Parathyroid adenoma (tissue), 2 donors: ENCODE data around the gene TDRD10.

ENCODE experiments used
- H2AFZ ChIP-seq: fragments of 300-600 bp; sonication (generic); one replicate; pipeline ENCODE4 v1.7.0; 2017; ENCODE audit warnings: antibody characterized with exemption, mild to moderate bottlenecking
- H3K27ac ChIP-seq: fragments of 300-600 bp; sonication (generic); one replicate; pipeline ENCODE4 v1.7.0; 2017
- H3K27me3 ChIP-seq: fragments of 300-600 bp; sonication (generic); one replicate; pipeline ENCODE4 v1.7.0; 2017; ENCODE audit warnings: low read length; ENCODE audit not compliant: control insufficient read depth, insufficient read depth
- H3K36me3 ChIP-seq: fragments of 300-600 bp; sonication (generic); one replicate; pipeline ENCODE4 v1.7.0; 2017; ENCODE audit warnings: low read length; ENCODE audit not compliant: control insufficient read depth, insufficient read depth
- H3K4me1 ChIP-seq: fragments of 300-600 bp; sonication (generic); one replicate; pipeline ENCODE4 v1.7.0; 2017; ENCODE audit warnings: control low read depth
- H3K4me2 ChIP-seq: fragments of 300-600 bp; sonication (generic); one replicate; pipeline ENCODE4 v1.7.0; 2017; ENCODE audit warnings: low read length
- H3K4me3 ChIP-seq: fragments of 300-600 bp; sonication (generic); one replicate; pipeline ENCODE4 v1.7.0; 2017; ENCODE audit warnings: low read depth, low read length
- H3K79me2 ChIP-seq: fragments of 300-600 bp; sonication (generic); one replicate; pipeline ENCODE4 v1.7.0; 2017; ENCODE audit warnings: control low read depth
- H3K9ac ChIP-seq: fragments of 300-600 bp; sonication (generic); one replicate; pipeline ENCODE4 v1.7.0; 2017; ENCODE audit warnings: mild to moderate bottlenecking
- H3K9me3 ChIP-seq: fragments of 300-600 bp; sonication (generic); one replicate; pipeline ENCODE4 v1.7.0; 2017; ENCODE audit warnings: low read length; ENCODE audit not compliant: control insufficient read depth
- TF ChIP-seq, protein P1 (sequence below): fragments of 300-600 bp; sonication (generic); IDR thresholded peaks from one replicate; pipeline ENCODE4 v1.7.0; 2017; ENCODE audit warnings: antibody characterized with exemption, mild to moderate bottlenecking
- donor health status: primary hyperparathyroidism.

TDRD10 gene

DNA sequence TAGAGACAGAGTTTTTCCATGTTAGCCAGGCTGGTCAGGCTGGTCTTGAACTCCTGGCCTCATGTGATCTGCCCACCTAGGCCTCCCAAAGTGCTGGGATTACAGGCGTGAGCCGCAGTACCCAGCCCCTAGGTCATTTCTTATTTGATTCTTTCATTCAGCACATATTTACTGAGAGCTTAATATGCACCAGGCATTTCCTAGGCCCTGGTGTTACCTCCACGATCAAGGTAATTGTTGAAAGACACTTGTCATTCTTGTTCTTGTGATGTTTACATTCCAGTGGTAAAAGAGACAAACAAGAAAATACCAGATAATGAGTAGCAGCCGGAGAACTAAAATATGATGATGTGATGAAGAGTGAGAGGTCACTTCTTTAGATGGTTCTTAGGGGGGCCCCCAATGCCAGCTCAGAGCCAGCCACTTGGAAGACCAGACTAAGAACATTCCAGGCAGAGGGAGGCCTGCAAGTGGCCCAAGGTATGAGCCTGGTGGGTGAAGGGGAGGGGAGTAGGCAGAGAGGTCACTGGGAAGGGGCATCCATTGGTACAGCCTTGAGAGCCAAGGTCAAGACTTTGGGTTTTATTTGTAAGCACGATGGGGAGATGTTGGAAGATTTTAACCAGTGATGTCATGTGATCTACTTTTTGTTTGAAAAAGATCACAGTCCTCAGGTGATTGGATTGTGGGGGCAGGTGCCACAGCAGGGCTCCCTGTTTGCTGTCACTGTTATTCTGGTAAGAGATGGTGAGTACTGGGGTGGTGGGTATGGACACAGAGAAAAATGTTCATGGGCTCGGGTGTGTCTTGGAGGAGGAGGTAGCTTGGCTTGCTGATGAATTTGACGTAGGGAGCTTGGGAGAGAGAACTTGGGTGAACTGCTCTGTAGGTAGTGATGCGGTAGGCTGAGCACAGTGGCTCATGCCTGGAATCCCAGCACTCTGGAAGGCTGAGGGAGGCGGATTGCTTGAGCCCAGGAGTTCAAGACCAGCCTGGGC is 37.8 kb downstream of the TDRD10 start:
- no peaks in the 10 kb centered on the region for H3K27me3 ChIP-seq
- H3K9me3 ChIP-seq, result no peaks in the 10 kb centered on the region
- no peak overlapping the region for H3K4me3 ChIP-seq
- TF ChIP-seq, protein P1, sequence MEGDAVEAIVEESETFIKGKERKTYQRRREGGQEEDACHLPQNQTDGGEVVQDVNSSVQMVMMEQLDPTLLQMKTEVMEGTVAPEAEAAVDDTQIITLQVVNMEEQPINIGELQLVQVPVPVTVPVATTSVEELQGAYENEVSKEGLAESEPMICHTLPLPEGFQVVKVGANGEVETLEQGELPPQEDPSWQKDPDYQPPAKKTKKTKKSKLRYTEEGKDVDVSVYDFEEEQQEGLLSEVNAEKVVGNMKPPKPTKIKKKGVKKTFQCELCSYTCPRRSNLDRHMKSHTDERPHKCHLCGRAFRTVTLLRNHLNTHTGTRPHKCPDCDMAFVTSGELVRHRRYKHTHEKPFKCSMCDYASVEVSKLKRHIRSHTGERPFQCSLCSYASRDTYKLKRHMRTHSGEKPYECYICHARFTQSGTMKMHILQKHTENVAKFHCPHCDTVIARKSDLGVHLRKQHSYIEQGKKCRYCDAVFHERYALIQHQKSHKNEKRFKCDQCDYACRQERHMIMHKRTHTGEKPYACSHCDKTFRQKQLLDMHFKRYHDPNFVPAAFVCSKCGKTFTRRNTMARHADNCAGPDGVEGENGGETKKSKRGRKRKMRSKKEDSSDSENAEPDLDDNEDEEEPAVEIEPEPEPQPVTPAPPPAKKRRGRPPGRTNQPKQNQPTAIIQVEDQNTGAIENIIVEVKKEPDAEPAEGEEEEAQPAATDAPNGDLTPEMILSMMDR, result no peak
- H3K79me2 ChIP-seq, result no peaks in the 10 kb centered on the region
- H3K9ac ChIP-seq, result no peak overlapping the region
- H2AFZ ChIP-seq, result no peak overlapping the region
- no peak overlapping the region for H3K4me2 ChIP-seq
- H3K27ac ChIP-seq, result no peak overlapping the region
- H3K4me1 ChIP-seq, result no peaks in the 10 kb centered on the region
- no peaks in the 10 kb centered on the region for H3K36me3 ChIP-seq

DNA sequence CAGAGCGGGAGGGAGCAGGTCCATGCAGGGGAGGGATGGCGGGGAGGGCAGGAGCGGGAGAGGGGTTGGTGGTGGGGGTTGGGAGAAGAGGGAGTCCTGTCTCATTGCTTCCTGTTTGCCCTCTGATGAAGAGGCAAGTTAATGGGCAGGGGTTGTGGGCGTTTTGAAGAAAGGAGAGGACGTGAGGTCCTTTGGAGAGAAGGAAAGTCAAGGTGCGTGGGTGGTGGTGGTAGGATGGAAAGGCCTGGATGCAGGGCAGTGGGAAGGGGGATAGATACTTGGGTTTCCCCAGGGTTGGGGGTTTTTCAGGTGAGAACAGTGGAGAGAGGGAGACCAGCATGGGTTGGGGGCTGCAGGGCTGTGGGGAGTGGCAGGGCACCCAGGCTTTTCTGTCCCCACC is 39.2 kb downstream of the TDRD10 start:
- no peaks in the 10 kb centered on the region for H3K4me1 ChIP-seq
- H3K27ac ChIP-seq, result no peak overlapping the region
- no peak overlapping the region for H3K9ac ChIP-seq
- no peaks in the 10 kb centered on the region for H3K36me3 ChIP-seq
- no peak overlapping the region for H3K4me2 ChIP-seq
- no peaks in the 10 kb centered on the region for H3K79me2 ChIP-seq
- TF ChIP-seq, protein P1, result no peak
- H2AFZ ChIP-seq, result no peak overlapping the region
- no peak overlapping the region for H3K4me3 ChIP-seq
- no peaks in the 10 kb centered on the region for H3K9me3 ChIP-seq
- H3K27me3 ChIP-seq, result no peaks in the 10 kb centered on the region

- Histone ChIP-seq H3K4me3 (no peak overlapping the region), H3K27me3 (no peaks in the 10 kb centered on the region), H3K4me2 (no peak overlapping the region), H2AFZ (no peak overlapping the region), H3K9ac (no peak overlapping the region), H3K36me3 (no peaks in the 10 kb centered on the region), H3K9me3 (no peaks in the 10 kb centered on the region), H3K79me2 (no peaks in the 10 kb centered on the region), H3K27ac (no peak overlapping the region), H3K4me1 (no peaks in the 10 kb centered on the region)
- TF ChIP-seq, protein P1, result peak; percentile 27
Measured at GRCh38 chr1:154546264-154547063, 44.4 kb downstream of the TDRD10 start.

- Histone ChIP-seq H3K27ac (no peak overlapping the region), H3K4me1 (no peaks in the 10 kb centered on the region), H3K27me3 (no peaks in the 10 kb centered on the region), H3K36me3 (no peaks in the 10 kb centered on the region), H3K9ac (no peak overlapping the region), H3K4me2 (no peak overlapping the region), H3K9me3 (no peaks in the 10 kb centered on the region), H3K79me2 (no peaks in the 10 kb centered on the region), H3K4me3 (no peak overlapping the region), H2AFZ (no peak overlapping the region)
- TF ChIP-seq, protein P1, result no peak
Measured at GRCh38 chr1:154547105-154547732, 45.2 kb downstream of the TDRD10 start.
